Activated naive CD4-positive, alpha-beta T cell treated with anti-CD3 and anti-CD28 coated beads, Interleukin-2, amount 10 ng/mL, durations not matched to agents 7 days and 5 days (primary cell): ENCODE measurements around the gene OR9K2.
"Not testable (repeated sequence)": the region's sequence is repeated elsewhere in the genome, so short reads cannot be mapped to it uniquely, and the experiment has no call there.

Experiments used
- CTCF ChIA-PET: fragments of 350-600 bp; sonication (Branson Sonifier 250); formaldehyde crosslinking; loops from one replicate; lab custom pipeline; 2021; ENCODE audit warnings: antibody characterized with exemption; lab: Charles Lee
- DNase-seq: peaks from one replicate; pipeline ENCODE4 v3.0.0-alpha.2; 2020
- H3K27ac Mint-ChIP-seq: one replicate; pipeline ENCODE4 v1.8.0; 2021; ENCODE audit warnings: mild to moderate bottlenecking, moderate library complexity, mixed read lengths
- H3K27me3 Mint-ChIP-seq: one replicate; pipeline ENCODE4 v1.8.0; 2021; ENCODE audit warnings: mild to moderate bottlenecking, mixed read lengths
- H3K36me3 Mint-ChIP-seq: one replicate; pipeline ENCODE4 v1.8.0; 2021; ENCODE audit warnings: mixed read lengths
- H3K4me1 Mint-ChIP-seq: one replicate; pipeline ENCODE4 v1.8.0; 2021; ENCODE audit warnings: mixed read lengths
- H3K4me3 Mint-ChIP-seq: one replicate; pipeline ENCODE4 v1.8.0; 2021; ENCODE audit warnings: mild to moderate bottlenecking, moderate library complexity, mixed read lengths
- H3K9me3 Mint-ChIP-seq: one replicate; pipeline ENCODE4 v1.8.0; 2021; ENCODE audit warnings: mixed read lengths

Gene OR9K2, protein sequence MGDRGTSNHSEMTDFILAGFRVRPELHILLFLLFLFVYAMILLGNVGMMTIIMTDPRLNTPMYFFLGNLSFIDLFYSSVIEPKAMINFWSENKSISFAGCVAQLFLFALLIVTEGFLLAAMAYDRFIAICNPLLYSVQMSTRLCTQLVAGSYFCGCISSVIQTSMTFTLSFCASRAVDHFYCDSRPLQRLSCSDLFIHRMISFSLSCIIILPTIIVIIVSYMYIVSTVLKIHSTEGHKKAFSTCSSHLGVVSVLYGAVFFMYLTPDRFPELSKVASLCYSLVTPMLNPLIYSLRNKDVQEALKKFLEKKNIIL

DNA sequence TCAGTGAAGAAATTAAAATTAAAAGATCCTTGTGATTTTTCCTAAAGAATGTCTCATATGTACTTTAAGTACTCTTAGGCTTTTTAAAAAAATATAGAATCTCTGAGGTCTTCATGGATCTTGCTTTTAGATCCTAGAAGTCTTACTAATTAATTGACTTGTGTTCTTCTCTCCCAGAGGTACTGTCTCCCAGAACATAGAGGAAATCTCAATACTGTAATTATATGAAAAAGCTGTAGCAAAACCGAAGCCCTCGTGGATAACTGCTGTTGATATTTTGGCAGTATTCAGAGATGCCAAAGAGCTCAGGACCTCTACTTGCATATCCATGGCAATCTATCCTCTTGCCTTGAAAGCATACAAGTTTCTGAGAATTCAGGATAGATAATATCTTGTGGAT, at the start of gene OR9K2:
Gene OR9K2, plus strand, starts transcription at position 301 of the 400 bp plus-strand sequence. CDS start 3,429 bp downstream, outside the sequence.
- Mint-ChIP-seq H3K27me3 (peaks cover 5% of the 10 kb centered on the region), H3K27ac (no peak within 1 kb of the TSS), H3K9me3 (no peaks in the 10 kb centered on the region), H3K4me1 (no peaks in the 10 kb centered on the region), H3K36me3 (no peaks in the 10 kb centered on the region), H3K4me3 (no peak within 1 kb of the TSS)
- CTCF ChIA-PET: no interaction called here
- no peak for DNase-seq

DNA sequence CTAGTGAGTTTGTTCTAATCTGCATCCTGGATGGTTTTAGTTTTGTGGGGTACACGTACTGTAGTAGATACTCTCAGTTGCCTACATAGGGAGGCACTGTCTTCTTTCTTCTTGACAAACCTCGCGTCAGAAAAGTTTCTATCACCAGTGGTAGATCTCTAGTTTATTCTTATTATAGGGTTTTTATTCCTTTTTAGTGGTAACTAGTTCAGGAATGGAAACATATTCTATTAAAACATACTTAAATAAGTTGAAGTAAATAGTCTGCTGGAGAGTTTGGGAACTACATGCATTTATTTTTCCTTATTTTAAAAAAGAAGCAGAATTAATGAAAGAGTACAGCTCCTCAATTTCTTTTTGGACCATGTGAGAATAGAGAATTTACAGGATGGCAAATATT, 33.6 kb upstream of the OR9K2 start:
- Mint-ChIP-seq H3K4me1 (no peaks in the 10 kb centered on the region), H3K27ac (no peak overlapping the region), H3K9me3 (no peaks in the 10 kb centered on the region), H3K27me3 (peaks cover 5% of the 10 kb centered on the region), H3K36me3 (no peaks in the 10 kb centered on the region), H3K4me3 (no peak overlapping the region)
- CTCF ChIA-PET: no interaction called here
- no peak for DNase-seq

GRCh38 chr12:55112378-55112875, 13.8 kb upstream of the OR9K2 start:
- CTCF ChIA-PET: no interaction called here
- no peak for DNase-seq
- Mint-ChIP-seq H3K27ac (no peak overlapping the region), H3K9me3 (no peaks in the 10 kb centered on the region), H3K4me3 (no peak overlapping the region), H3K27me3 (no peaks in the 10 kb centered on the region), H3K36me3 (no peaks in the 10 kb centered on the region), H3K4me1 (no peaks in the 10 kb centered on the region)

- Mint-ChIP-seq H3K4me1 (no peaks in the 10 kb centered on the region), H3K9me3 (no peaks in the 10 kb centered on the region), H3K36me3 (no peaks in the 10 kb centered on the region), H3K4me3 (no peak overlapping the region), H3K27me3 (no peaks in the 10 kb centered on the region), H3K27ac (no peak overlapping the region)
- no peak for DNase-seq
- CTCF ChIA-PET: no interaction called here
These were observed 10.1 kb upstream of the OR9K2 start for GRCh38 chr12:55116152-55116551.

- H3K27me3 Mint-ChIP-seq: peaks cover 34% of the 10 kb centered on the region
- no peak overlapping the region for H3K27ac Mint-ChIP-seq
- DNase-seq: no peak
- H3K4me1 Mint-ChIP-seq: no peaks in the 10 kb centered on the region
- H3K36me3 Mint-ChIP-seq: no peaks in the 10 kb centered on the region
- CTCF ChIA-PET: no interaction called here
- no peak overlapping the region for H3K4me3 Mint-ChIP-seq
- no peaks in the 10 kb centered on the region for H3K9me3 Mint-ChIP-seq
These were observed 6.6 kb downstream of the OR9K2 start for GRCh38 chr12:55132816-55133215.

DNA sequence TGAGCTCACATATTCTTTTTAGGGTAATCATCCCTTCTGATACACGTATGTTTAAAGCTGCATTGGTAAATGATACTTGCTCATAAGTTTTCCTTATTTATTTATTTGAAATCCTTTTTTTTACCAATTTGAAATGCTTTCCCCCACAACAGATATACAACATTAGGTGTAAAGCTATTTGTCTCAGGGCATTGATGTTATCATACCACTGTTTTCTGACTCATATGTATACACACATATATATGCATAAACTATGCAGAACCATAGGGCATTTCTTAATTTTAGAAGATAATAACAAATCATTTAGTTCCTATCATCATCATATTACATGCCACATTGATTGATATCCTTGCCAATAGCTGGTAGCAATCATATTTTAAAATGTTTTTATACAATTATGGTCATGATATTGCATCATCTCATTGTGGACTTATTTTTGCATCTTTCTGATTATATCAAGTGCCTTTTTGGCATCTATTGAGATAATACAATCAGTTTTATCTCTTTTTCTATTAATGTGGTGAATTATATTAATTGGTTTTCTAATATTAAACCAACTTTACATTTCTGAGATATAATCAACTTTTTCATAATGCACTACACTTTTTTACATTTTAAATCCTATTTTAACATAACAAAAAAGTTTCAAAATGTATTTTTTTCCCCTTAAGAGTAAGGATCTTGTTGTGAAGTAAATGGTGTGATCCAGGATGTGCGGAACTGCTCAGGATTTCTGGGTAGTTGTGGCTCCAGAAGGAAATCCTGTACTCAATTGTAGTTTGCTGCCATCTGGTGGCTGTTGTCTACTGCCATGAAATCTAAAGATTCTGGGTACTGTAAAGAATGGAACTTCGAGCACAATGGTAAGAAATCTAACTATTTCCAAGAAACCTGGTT, 16.7 kb downstream of the OR9K2 start:
- no peaks in the 10 kb centered on the region for H3K4me1 Mint-ChIP-seq
- peak; percentile 59 for DNase-seq
- CTCF ChIA-PET: interaction anchor here (1.2 to 2.0 kb wide), 5 partner anchors 71 to 440 kb away, joined by 3 to 9 read pairs (median 7); no protein-coding TSS in a partner anchor
- H3K36me3 Mint-ChIP-seq: no peaks in the 10 kb centered on the region
- no peaks in the 10 kb centered on the region for H3K9me3 Mint-ChIP-seq
- no peaks in the 10 kb centered on the region for H3K27me3 Mint-ChIP-seq
- no peak overlapping the region for H3K4me3 Mint-ChIP-seq
- H3K27ac Mint-ChIP-seq: no peak overlapping the region

DNA sequence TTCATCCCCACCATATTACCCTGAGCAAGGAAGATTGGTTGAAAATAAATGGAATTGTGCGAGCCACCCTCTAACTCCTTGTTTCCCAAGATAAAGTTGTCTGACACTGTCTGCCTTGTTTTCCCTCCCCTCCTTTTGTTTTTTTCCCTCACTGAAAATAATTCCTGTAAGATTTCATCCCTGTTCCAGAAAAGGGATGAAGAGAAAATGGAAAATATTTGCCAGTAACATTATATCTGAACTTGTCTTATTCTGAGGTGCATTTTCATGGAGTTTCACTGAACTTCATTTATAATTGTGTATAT, 17.3 kb downstream of the OR9K2 start:
- no peak overlapping the region for H3K27ac Mint-ChIP-seq
- H3K4me1 Mint-ChIP-seq: no peaks in the 10 kb centered on the region
- CTCF ChIA-PET: no interaction called here
- H3K4me3 Mint-ChIP-seq: no peak overlapping the region
- H3K27me3 Mint-ChIP-seq: no peaks in the 10 kb centered on the region
- H3K36me3 Mint-ChIP-seq: no peaks in the 10 kb centered on the region
- H3K9me3 Mint-ChIP-seq: no peaks in the 10 kb centered on the region
- no peak for DNase-seq

DNA sequence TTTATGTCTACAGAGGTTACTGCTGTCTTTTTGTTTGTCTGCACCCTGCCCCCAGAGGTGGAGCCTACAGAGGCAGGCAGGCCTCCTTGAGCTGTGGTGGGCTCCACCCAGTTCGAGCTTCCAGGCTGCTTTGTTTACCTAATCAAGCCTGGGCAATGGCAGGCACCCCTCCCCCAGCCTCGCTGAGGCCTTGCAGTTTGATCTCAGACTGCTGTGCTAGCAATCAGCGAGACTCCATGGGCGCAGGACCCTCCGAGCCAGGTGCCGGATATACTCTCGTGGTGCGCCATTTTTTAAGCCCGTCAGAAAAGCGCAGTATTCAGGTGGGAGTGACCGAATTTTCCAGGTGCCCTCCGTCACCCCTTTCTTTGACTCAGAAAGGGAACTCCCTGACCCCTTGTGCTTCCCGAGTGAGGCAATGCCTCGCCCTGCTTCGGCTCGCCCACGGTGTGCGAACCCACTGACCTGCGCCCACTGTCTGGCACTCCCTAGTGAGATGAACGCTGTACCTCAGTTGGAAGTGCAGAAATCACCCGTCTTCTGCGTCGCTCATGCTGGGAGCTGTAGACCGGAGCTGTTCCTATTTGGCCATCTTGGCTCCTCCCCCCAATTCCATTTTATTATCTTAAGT, 40.9 kb downstream of the OR9K2 start:
- H3K27ac Mint-ChIP-seq, CTCF ChIA-PET, H3K4me3 Mint-ChIP-seq, DNase-seq, H3K36me3 Mint-ChIP-seq, H3K27me3 Mint-ChIP-seq, H3K4me1 Mint-ChIP-seq, H3K9me3 Mint-ChIP-seq: not testable (repeated sequence)

DNA sequence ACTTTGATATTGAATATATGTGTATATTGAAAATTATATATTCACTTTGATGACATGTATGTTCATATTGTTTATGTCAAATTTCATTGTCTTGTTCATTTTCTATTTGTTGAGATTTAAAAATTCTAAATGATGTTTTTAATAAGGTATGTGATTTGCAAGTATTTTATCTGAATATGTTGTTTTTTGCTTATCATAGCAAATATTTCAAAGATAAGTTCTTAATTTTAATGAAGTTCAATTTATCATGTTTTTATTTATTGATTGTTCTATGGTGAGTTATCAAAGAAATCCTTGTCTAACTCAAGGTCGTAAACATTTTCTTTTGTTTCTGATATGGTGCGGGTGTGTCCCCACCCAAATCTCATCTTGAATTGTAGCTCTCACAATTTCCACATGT, 45.2 kb downstream of the OR9K2 start:
- H3K4me1 Mint-ChIP-seq: no peaks in the 10 kb centered on the region
- H3K4me3 Mint-ChIP-seq: no peak overlapping the region
- no peaks in the 10 kb centered on the region for H3K9me3 Mint-ChIP-seq
- H3K27ac Mint-ChIP-seq: no peak overlapping the region
- no peak for DNase-seq
- H3K36me3 Mint-ChIP-seq: no peaks in the 10 kb centered on the region
- peaks cover 13% of the 10 kb centered on the region for H3K27me3 Mint-ChIP-seq
- CTCF ChIA-PET: no interaction called here

GRCh38 chr12:55171846-55172245, 45.6 kb downstream of the OR9K2 start:
- H3K27ac Mint-ChIP-seq, DNase-seq, H3K4me3 Mint-ChIP-seq, H3K9me3 Mint-ChIP-seq, H3K36me3 Mint-ChIP-seq, CTCF ChIA-PET, H3K4me1 Mint-ChIP-seq, H3K27me3 Mint-ChIP-seq: not testable (repeated sequence)

GRCh38 chr12:55172686-55173085, 46.5 kb downstream of the OR9K2 start:
- Mint-ChIP-seq H3K27me3 (peaks cover 10% of the 10 kb centered on the region), H3K9me3 (no peaks in the 10 kb centered on the region), H3K4me3 (no peak overlapping the region), H3K4me1 (no peaks in the 10 kb centered on the region), H3K27ac (no peak overlapping the region), H3K36me3 (no peaks in the 10 kb centered on the region)
- DNase-seq: no peak
- CTCF ChIA-PET: no interaction called here

DNA sequence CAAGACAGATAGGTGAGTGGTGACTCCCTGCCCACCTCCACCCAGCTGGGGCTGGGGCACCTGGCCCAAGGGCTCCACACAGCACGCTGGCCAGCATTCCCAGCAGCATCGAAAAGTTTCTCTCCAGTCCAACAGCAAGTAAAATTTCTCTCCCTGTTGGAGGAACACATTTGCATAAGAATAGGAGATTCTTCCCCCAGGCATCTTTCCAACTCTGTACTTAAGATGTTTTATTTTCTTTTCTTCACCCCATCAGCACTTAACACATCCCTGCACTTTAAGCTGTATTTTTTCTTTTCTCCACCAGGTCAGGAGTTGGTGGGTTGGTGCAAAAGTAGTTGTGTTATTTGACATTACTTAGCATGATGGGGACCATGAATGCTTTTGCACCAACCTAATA, 47.2 kb downstream of the OR9K2 start:
- Mint-ChIP-seq H3K4me1 (no peaks in the 10 kb centered on the region), H3K9me3 (no peaks in the 10 kb centered on the region), H3K4me3 (no peak overlapping the region), H3K27ac (no peak overlapping the region), H3K27me3 (peaks cover 16% of the 10 kb centered on the region), H3K36me3 (no peaks in the 10 kb centered on the region)
- DNase-seq: no peak
- CTCF ChIA-PET: interaction anchor here (0.6 kb wide), 1 partner anchor 13 kb away, joined by 3 read pairs; no protein-coding TSS in a partner anchor
